Mesothelial cell of epicardium (in vitro differentiated cells): ENCODE data around the gene KRTAP21-3. TPM values are rescaled to one million over a fixed set of nuclear protein-coding genes. Genes with fewer than 3 reads are reported as not detected.

Experiments
- DNase-seq, 2 experiments: peaks; one replicate each; pipeline ENCODE4 v3.0.0; 2021; ENCODE audit warnings: low spot score in 2 of 2; ENCODE audit not compliant: unreplicated experiment in 2 of 2
- H3K27ac Mint-ChIP-seq: 2 replicates; pipeline ENCODE4 v1.8.0; 2021; ENCODE audit warnings: mixed read lengths
- H3K27me3 Mint-ChIP-seq: 2 replicates; pipeline ENCODE4 v1.8.0; 2021; ENCODE audit warnings: low read depth, mixed read lengths
- H3K36me3 Mint-ChIP-seq: 2 replicates; pipeline ENCODE4 v1.8.0; 2021; ENCODE audit warnings: mixed read lengths
- H3K4me1 Mint-ChIP-seq: 2 replicates; pipeline ENCODE4 v1.8.0; 2021; ENCODE audit warnings: mixed read lengths
- H3K4me3 Mint-ChIP-seq: 2 replicates; pipeline ENCODE4 v1.8.0; 2021; ENCODE audit warnings: mild to moderate bottlenecking, moderate library complexity, mixed read lengths
- H3K9me3 Mint-ChIP-seq: 2 replicates; pipeline ENCODE4 v1.8.0; 2021; ENCODE audit warnings: mixed read lengths
- total RNA-seq: library from RNA; stranded (reverse); gene quantifications from 3 replicates; pipeline ENCODE4 v1.2.1, GENCODE V29; 2021
- TF ChIP-seq, protein P1 (sequence below): fragments of 200-600 bp; sonication (generic); IDR thresholded peaks from one replicate; pipeline ENCODE4 v1.5.0; 2021; ENCODE audit warnings: antibody characterized with exemption; ENCODE audit not compliant: unreplicated experiment

KRTAP21-3 gene
- total RNA-seq, 1 donor from 2014 or later = not detected

DNA sequence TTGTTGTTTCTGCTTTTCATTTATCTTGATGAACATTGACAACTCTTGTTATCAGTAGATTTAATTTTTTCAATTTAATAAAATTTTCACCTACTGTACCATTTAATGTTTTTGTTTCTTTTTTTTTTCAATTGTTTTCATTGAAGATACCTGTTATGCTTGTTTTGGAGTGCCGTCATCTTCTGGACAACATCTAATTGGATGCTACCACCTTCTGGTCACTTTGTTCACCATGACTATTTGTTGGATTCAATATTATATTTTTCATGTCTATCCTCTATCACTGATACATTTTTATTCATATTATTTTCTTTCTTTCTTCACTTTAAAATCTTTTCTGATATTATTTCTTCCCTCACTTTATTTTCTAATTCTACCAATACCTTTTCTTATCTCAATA lies 14.4 kb upstream of the KRTAP21-3 start:
- peaks cover 25% of the 10 kb centered on the region for H3K9me3 Mint-ChIP-seq
- no peaks in the 10 kb centered on the region for H3K27me3 Mint-ChIP-seq
- H3K27ac Mint-ChIP-seq = no peak overlapping the region
- no peaks in the 10 kb centered on the region for H3K36me3 Mint-ChIP-seq
- no peak for DNase-seq
- TF ChIP-seq, protein P1, sequence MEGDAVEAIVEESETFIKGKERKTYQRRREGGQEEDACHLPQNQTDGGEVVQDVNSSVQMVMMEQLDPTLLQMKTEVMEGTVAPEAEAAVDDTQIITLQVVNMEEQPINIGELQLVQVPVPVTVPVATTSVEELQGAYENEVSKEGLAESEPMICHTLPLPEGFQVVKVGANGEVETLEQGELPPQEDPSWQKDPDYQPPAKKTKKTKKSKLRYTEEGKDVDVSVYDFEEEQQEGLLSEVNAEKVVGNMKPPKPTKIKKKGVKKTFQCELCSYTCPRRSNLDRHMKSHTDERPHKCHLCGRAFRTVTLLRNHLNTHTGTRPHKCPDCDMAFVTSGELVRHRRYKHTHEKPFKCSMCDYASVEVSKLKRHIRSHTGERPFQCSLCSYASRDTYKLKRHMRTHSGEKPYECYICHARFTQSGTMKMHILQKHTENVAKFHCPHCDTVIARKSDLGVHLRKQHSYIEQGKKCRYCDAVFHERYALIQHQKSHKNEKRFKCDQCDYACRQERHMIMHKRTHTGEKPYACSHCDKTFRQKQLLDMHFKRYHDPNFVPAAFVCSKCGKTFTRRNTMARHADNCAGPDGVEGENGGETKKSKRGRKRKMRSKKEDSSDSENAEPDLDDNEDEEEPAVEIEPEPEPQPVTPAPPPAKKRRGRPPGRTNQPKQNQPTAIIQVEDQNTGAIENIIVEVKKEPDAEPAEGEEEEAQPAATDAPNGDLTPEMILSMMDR = no peak
- no peak overlapping the region for H3K4me3 Mint-ChIP-seq
- no peaks in the 10 kb centered on the region for H3K4me1 Mint-ChIP-seq

DNA sequence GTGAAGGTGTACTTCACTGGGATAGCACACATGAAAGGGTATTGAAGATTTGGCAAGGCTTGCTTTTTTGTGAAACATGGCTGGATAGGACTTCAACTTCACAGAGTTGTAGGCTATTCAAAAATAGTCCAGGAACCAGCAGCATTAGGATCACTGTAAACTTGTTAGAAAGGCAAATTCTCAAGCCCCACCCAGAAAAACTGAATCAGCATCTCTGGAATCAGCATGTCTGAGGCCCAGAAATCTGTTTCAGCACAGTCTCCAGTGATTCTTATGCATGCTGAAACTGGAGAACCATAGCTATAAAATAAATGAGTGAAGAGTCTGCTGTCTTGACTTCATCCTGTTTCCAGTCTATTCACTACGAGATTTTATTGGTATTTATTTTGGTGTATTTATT lies 8.1 kb upstream of the KRTAP21-3 start:
- no peaks in the 10 kb centered on the region for H3K36me3 Mint-ChIP-seq
- no peaks in the 10 kb centered on the region for H3K4me1 Mint-ChIP-seq
- TF ChIP-seq, protein P1 = no peak
- H3K4me3 Mint-ChIP-seq = no peak overlapping the region
- no peaks in the 10 kb centered on the region for H3K27me3 Mint-ChIP-seq
- peaks cover 60% of the 10 kb centered on the region for H3K9me3 Mint-ChIP-seq
- H3K27ac Mint-ChIP-seq = no peak overlapping the region
- no peak for DNase-seq

DNA sequence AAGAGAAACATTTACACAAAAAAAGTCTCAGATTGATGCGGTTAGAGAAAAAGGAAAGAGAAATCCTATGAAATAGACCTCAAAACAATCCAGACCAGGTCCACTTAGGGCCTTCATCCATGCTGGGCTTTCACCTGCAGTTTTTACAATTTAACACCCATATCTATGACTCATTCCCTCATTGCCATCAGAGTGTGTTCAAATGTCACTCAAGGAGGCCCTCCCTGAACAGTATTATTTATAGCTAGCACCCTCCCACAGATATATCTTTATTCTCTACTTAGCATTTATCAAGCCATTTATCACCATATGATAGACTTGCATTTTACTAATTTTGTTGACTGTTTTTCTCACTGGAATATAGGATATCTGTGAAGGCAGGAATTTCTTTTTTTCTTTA lies 824 bp upstream of the KRTAP21-3 start:
- H3K4me3 Mint-ChIP-seq = no peak overlapping the region
- no peaks in the 10 kb centered on the region for H3K4me1 Mint-ChIP-seq
- no peaks in the 10 kb centered on the region for H3K36me3 Mint-ChIP-seq
- H3K27ac Mint-ChIP-seq = no peak overlapping the region
- no peaks in the 10 kb centered on the region for H3K27me3 Mint-ChIP-seq
- TF ChIP-seq, protein P1 = no peak
- peaks cover 38% of the 10 kb centered on the region for H3K9me3 Mint-ChIP-seq
- no peak for DNase-seq

DNA sequence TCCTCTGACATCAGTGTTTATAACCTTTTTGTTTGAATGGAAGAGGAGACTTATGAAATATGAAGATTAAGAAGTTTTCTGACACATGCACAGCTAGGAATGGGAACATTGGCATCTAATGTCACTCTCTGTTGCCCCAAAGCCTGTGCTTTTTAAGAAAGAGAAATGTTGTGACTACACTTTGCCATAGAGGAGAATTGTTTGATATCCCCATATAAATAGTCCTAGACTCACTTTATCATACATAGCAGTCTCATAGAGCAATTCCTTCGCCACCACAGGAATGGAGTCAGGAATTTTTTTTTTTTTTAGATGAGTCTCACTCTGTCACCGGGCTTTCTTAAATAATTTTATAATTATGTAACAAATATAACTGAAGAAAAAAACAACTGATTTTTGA lies 1.5 kb downstream of the KRTAP21-3 start:
- TF ChIP-seq, protein P1 = no peak
- peaks cover 40% of the 10 kb centered on the region for H3K9me3 Mint-ChIP-seq
- H3K4me3 Mint-ChIP-seq = no peak overlapping the region
- H3K36me3 Mint-ChIP-seq = no peaks in the 10 kb centered on the region
- no peaks in the 10 kb centered on the region for H3K4me1 Mint-ChIP-seq
- no peaks in the 10 kb centered on the region for H3K27me3 Mint-ChIP-seq
- DNase-seq = no peak
- H3K27ac Mint-ChIP-seq = no peak overlapping the region

DNA sequence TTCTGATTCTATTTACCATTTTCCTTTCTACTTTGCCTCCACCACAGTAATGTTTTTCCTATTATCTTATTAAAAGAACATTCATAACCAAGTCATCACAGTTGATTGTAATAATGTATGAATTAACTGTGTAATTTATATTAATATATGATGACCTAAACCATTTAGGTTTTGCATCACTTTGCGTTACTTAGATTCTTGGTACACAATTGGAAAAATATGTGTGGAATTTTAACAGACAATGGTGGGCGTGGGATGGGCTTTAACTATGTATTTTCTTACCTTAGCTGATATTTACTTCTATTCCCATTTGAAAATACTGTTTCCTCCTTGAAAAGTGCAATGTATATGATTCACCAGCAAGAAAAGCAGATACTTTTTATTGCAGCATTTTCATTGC lies 3.6 kb downstream of the KRTAP21-3 start:
- no peak overlapping the region for H3K27ac Mint-ChIP-seq
- no peaks in the 10 kb centered on the region for H3K4me1 Mint-ChIP-seq
- TF ChIP-seq, protein P1 = no peak
- H3K9me3 Mint-ChIP-seq = peaks cover 49% of the 10 kb centered on the region
- H3K36me3 Mint-ChIP-seq = no peaks in the 10 kb centered on the region
- no peak for DNase-seq
- H3K4me3 Mint-ChIP-seq = no peak overlapping the region
- H3K27me3 Mint-ChIP-seq = no peaks in the 10 kb centered on the region

DNA sequence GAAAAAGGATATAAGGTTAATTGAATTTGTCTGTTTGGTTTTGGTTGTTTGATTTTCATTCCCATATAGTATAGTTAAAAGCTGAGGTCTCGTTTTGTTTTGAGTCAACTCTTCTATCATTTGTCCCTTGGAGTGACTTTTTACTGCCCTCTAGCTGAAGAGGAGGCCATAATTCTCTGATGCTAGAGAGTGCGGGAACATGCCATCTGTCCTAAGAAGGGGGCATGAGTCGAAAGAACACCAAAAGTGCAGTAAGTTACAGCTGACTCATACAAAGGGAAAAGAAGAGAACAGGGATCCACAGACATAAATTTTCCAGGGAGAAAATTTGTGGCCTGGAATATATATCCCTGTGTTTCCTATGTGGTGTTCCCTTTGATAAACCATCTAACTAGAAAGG lies 4.1 kb downstream of the KRTAP21-3 start:
- no peaks in the 10 kb centered on the region for H3K27me3 Mint-ChIP-seq
- no peaks in the 10 kb centered on the region for H3K4me1 Mint-ChIP-seq
- no peak for DNase-seq
- no peak overlapping the region for H3K27ac Mint-ChIP-seq
- TF ChIP-seq, protein P1 = no peak
- peaks cover 48% of the 10 kb centered on the region for H3K9me3 Mint-ChIP-seq
- no peak overlapping the region for H3K4me3 Mint-ChIP-seq
- H3K36me3 Mint-ChIP-seq = no peaks in the 10 kb centered on the region
